Measurements from ENCODE around the gene DCHS1. TPM values are rescaled to one million over a fixed set of nuclear protein-coding genes. Genes with fewer than 3 reads are reported as not detected.

DCHS1 gene
- total RNA-seq, 1 donor from 2014 or later, result 61.4 TPM

DNA sequence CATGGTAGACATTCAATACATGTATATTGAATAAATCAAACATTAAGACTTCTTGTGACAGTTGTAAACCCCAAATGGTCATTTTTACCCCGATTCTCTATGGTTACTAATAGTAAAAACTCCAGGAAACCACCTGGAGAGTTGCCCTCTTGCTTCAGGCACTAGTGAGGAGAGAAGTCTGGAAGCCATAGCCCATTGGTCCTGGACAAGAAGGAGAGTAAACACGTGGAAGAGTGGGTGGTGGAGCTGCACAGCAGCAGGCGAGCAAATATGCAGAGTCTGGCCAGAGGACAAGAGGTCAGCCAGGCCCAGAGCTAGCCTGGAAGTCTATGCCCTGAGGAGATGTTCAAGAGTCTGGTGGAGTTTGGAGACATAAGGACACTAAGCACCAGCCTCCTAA, 17.7 kb downstream of the DCHS1 start:
- Mint-ChIP-seq H3K4me1 (ENCODE audit: low read depth) (peaks cover 5% of the 10 kb centered on the region), H3K4me3 (ENCODE audit: low read depth) (no peak overlapping the region), H3K27ac (no peak overlapping the region), H3K9me3 (ENCODE audit: low read depth) (no peaks in the 10 kb centered on the region), H3K36me3 (ENCODE audit: insufficient read depth) (peaks cover 5% of the 10 kb centered on the region), H3K27me3 (no peaks in the 10 kb centered on the region)
- no peak for DNase-seq (ENCODE audit: low spot score, unreplicated experiment)
- TF ChIP-seq, protein P1, sequence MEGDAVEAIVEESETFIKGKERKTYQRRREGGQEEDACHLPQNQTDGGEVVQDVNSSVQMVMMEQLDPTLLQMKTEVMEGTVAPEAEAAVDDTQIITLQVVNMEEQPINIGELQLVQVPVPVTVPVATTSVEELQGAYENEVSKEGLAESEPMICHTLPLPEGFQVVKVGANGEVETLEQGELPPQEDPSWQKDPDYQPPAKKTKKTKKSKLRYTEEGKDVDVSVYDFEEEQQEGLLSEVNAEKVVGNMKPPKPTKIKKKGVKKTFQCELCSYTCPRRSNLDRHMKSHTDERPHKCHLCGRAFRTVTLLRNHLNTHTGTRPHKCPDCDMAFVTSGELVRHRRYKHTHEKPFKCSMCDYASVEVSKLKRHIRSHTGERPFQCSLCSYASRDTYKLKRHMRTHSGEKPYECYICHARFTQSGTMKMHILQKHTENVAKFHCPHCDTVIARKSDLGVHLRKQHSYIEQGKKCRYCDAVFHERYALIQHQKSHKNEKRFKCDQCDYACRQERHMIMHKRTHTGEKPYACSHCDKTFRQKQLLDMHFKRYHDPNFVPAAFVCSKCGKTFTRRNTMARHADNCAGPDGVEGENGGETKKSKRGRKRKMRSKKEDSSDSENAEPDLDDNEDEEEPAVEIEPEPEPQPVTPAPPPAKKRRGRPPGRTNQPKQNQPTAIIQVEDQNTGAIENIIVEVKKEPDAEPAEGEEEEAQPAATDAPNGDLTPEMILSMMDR (IDR thresholded peaks at IDR 0.05; ENCODE audit: unreplicated experiment), result no peak

DNA sequence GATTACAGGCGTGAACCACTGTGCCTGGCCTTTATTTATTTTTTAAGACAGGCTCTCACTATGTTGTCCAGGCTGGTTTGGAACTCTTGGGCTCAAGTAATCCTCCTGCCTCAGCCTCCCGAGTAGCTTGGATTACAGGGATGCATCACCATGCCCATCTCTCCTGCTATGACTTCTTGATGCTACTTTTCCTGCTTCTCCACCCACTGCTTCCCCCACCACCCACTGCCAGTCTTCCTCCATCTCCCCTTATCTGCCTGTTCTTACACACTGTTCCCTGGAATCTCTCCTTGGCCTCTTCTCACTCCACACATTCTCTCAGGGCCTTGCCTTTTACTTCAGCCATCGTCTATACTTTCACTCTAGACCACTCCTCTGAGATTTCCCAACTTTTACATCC, 19.1 kb downstream of the DCHS1 start:
- H3K36me3 Mint-ChIP-seq (ENCODE audit: insufficient read depth), result peaks cover 10% of the 10 kb centered on the region
- H3K9me3 Mint-ChIP-seq (ENCODE audit: low read depth), result no peaks in the 10 kb centered on the region
- peaks cover 5% of the 10 kb centered on the region for H3K4me1 Mint-ChIP-seq (ENCODE audit: low read depth)
- peaks cover 5% of the 10 kb centered on the region for H3K27me3 Mint-ChIP-seq
- no peak overlapping the region for H3K4me3 Mint-ChIP-seq (ENCODE audit: low read depth)
- DNase-seq (ENCODE audit: low spot score, unreplicated experiment), result no peak
- TF ChIP-seq, protein P1 (IDR thresholded peaks at IDR 0.05; ENCODE audit: unreplicated experiment), result no peak
- H3K27ac Mint-ChIP-seq, result no peak overlapping the region

DNA sequence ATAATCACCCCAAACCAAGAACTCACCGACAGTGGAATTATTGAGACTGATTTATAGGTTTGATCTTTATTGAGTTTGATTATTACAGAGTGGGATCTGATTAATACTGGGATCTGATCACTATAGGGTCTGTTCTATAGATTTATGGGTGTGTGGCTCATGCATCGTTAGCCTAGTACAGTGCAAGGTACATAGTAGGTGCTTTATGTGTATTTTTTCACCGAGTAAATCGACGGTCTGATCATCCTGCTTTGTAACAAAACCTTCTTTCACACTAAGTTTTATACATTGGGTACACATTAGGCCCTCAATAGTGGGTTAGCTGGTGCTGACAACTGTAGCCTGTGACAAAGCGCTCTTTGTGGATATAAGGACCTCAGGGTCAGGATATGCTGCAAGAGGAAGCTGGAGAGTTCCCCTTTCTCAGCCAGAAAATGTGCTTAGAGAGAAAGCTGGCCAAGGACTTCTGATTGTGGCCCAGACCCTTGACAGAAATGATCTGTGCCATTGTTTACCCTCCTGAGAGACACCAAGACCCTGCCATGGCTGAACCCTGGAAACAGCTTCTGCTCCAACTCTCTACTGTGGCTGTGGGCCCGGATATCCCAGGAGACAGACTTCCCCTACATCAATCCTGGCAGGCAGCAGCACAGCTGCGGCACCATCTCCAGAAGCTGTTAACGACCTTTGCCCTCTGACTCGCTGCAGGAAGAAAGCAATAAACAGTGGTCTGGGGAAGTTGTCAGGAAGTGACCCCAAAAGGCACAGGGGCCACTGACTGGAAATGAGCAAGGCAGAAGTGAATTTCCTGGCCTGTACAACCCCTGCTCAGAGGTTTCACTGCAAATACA, 20.3 kb downstream of the DCHS1 start:
- DNase-seq (ENCODE audit: low spot score, unreplicated experiment), result no peak
- Mint-ChIP-seq H3K4me1 (ENCODE audit: low read depth) (peaks cover 5% of the 10 kb centered on the region), H3K27ac (peak overlapping the region; percentile 15), H3K27me3 (peaks cover 15% of the 10 kb centered on the region), H3K9me3 (ENCODE audit: low read depth) (no peaks in the 10 kb centered on the region), H3K4me3 (ENCODE audit: low read depth) (no peak overlapping the region), H3K36me3 (ENCODE audit: insufficient read depth) (peaks cover 17% of the 10 kb centered on the region)
- TF ChIP-seq, protein P1 (IDR thresholded peaks at IDR 0.05; ENCODE audit: unreplicated experiment), result no peak

DNA sequence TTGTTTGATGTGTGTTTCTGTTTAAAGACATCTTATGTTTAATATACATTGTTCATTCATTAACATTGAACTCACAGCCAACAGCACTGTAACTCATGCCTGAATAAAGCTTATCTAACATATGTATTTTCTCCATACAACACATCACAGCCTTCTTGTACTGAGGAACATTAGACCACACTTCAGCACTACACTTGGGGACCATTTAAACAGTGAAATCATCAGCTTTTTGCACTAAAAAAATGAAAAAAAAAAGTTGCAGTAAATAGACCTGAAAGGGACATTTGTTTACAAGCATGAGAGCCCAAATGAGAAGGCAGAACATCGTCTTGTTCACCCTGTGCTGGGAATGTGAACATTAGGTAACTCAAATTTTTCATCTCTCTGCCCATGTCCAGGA, 21.1 kb downstream of the DCHS1 start:
- Mint-ChIP-seq H3K27ac (no peak overlapping the region), H3K27me3 (peaks cover 17% of the 10 kb centered on the region), H3K4me1 (ENCODE audit: low read depth) (peaks cover 5% of the 10 kb centered on the region), H3K36me3 (ENCODE audit: insufficient read depth) (peaks cover 21% of the 10 kb centered on the region), H3K4me3 (ENCODE audit: low read depth) (no peak overlapping the region), H3K9me3 (ENCODE audit: low read depth) (no peaks in the 10 kb centered on the region)
- DNase-seq (ENCODE audit: low spot score, unreplicated experiment), result no peak
- TF ChIP-seq, protein P1 (IDR thresholded peaks at IDR 0.05; ENCODE audit: unreplicated experiment), result no peak

DNA sequence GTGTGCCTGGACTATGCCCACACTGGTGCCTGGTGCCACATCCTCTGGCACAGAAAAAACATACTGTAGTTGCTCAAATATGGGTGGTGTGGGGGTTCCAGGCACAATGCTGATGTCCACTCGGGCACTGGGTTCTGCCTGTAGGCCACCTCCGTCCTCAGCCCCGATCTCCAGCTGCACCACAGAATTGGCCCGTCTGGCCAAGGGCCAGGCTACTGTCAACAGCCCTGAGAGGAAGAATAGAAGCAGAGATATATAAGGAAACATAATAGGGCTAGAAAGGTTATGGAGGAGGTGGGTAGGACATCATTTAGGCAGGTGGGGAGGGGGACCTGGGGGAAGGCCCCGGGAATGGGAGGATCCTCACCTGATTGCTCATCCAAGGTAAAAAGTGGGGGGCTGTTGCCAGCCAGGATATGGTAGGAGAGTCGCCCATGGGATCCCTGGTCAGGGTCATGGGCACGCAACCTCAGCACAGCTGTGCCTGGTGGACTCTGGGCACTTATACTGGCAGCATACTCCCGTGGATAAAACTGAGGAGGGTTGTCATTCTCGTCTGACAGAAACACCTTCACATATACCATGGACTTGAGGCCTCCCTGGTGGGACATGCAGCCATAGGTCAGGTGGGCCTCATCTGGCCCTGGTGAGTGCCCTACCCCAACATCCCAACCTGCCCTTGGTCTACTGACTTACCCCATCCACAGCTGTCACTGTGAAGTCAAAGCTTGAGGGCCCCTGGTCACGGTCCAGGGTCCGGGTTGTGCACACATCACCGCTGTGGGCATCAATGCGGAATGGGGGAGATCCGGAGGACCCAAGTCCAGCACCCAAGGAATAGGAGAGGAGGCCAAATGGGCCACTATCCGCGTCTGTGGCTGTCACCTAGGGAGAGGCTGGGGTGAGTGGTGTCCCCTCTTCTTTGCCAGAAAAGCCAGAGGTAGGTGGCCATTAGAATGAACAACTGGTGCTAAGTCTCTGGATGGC, 21.9 kb downstream of the DCHS1 start:
- DNase-seq (ENCODE audit: low spot score, unreplicated experiment), result no peak
- TF ChIP-seq, protein P1 (IDR thresholded peaks at IDR 0.05; ENCODE audit: unreplicated experiment), result no peak
- Mint-ChIP-seq H3K4me1 (ENCODE audit: low read depth) (peaks cover 5% of the 10 kb centered on the region), H3K27ac (no peak overlapping the region), H3K9me3 (ENCODE audit: low read depth) (no peaks in the 10 kb centered on the region), H3K4me3 (ENCODE audit: low read depth) (no peak overlapping the region), H3K36me3 (ENCODE audit: insufficient read depth) (peaks cover 25% of the 10 kb centered on the region), H3K27me3 (peaks cover 20% of the 10 kb centered on the region)

Data from progenitor cell of endocrine pancreas (in vitro differentiated cells).